HepG2 (cell line): ENCODE data around the gene TTBK2. TPM values are rescaled to one million over a fixed set of nuclear protein-coding genes. Genes with fewer than 3 reads are reported as not detected.

ENCODE experiments used
- ATAC-seq: fragments of 200-7000 bp; cut with Tn5 transposase; 3 replicates; pipeline ENCODE4 v1.9.1; 2020; ENCODE audit warnings: mild to moderate bottlenecking, moderate library complexity
- BruUV-seq: library from RNA; stranded (reverse); fragments of 400-500 nt; replicated peaks from 2 replicates; lab custom pipeline; 2021; lab: Mats Ljungman, UMichigan
- CTCF ChIA-PET: fragments of 300-600 bp; formaldehyde crosslinking; extraction: SDS; loops from one replicate; lab custom pipeline; 2021; ENCODE audit warnings: low total read pairs, inconsistent platforms, low intra/inter-chr PET ratio; lab: Yijun Ruan, JAX
- POLR2A ChIA-PET: fragments of 350-600 bp; sonication (Branson Sonifier 250); formaldehyde crosslinking; loops from one replicate; lab custom pipeline; 2020; ENCODE audit warnings: antibody characterized with exemption, inconsistent platforms; lab: Yijun Ruan, JAX
- DNase-seq: peaks from one replicate; pipeline ENCODE4 v3.0.0-alpha.2; 2015; ENCODE audit warnings: low spot score
- FAIRE-seq: peaks from 3 replicates; lab custom pipeline; 2011; peaks lifted over from hg19 to GRCh38; lab: Jason Lieb, UNC
- H2AFZ ChIP-seq: one replicate; pipeline ENCODE4 v1.6.1; 2011; ENCODE audit warnings: low read length, inconsistent platforms
- H3K27ac ChIP-seq: fragments of 300-600 bp; 3 replicates; pipeline ENCODE4 v1.8.0; 2011; ENCODE audit warnings: mixed run types, mild to moderate bottlenecking, mixed read lengths, low read length, inconsistent platforms; ENCODE audit not compliant: insufficient read depth; ENCODE audit errors: extremely low read length
- H3K27me3 ChIP-seq, 2 experiments: fragments of 200-600 bp in 1 of 2; 2 replicates in 1 of 2; 3 replicates in 1 of 2; pipeline versions ENCODE4 v1.6.0 to v1.8.0; 2011; ENCODE audit warnings: low read length in 2 of 2, mild to moderate bottlenecking in 2 of 2, moderate library complexity in 2 of 2, inconsistent platforms in 1 of 2; ENCODE audit not compliant: insufficient read depth in 2 of 2, control insufficient read depth in 1 of 2
- H3K36me3 ChIP-seq, 2 experiments: fragments of 200-600 bp in 1 of 2; replicated peaks in 1 of 2; 2 replicates in 1 of 2; 3 replicates in 1 of 2; pipeline versions ENCODE4 v1.5.1 to v1.8.0; 2011; ENCODE audit warnings: low read length in 2 of 2, inconsistent platforms in 1 of 2; ENCODE audit not compliant: insufficient read depth in 2 of 2, control insufficient read depth in 1 of 2
- H3K4me1 ChIP-seq: 2 replicates; pipeline ENCODE4 v1.5.1; 2012; ENCODE audit warnings: low read length, inconsistent platforms; ENCODE audit not compliant: insufficient read depth
- H3K4me2 ChIP-seq: 2 replicates; pipeline ENCODE4 v1.6.0; 2011; ENCODE audit warnings: low read depth, low read length, inconsistent platforms
- H3K4me3 ChIP-seq, 3 experiments: fragments of 200-600 bp in 1 of 3; sonication (generic), shearing (Covaris generic) in 1 of 3; replicated peaks in 1 of 3; 2 replicates each; pipeline ENCODE4 v1.5.1; 2011 to 2016; ENCODE audit warnings: low read length in 3 of 3, inconsistent platforms in 2 of 3, low read depth in 2 of 3, mild to moderate bottlenecking in 2 of 3, control low read depth in 1 of 3, mixed read lengths in 1 of 3; ENCODE audit not compliant: insufficient read depth in 1 of 3
- H3K79me2 ChIP-seq: one replicate; pipeline ENCODE4 v1.6.1; 2011; ENCODE audit warnings: low read length, inconsistent platforms; ENCODE audit not compliant: insufficient read depth
- H3K9ac ChIP-seq: 2 replicates; pipeline ENCODE4 v1.6.0; 2011; ENCODE audit warnings: mild to moderate bottlenecking, low read depth, low read length, inconsistent platforms; ENCODE audit not compliant: insufficient read depth
- H3K9me3 ChIP-seq: 2 replicates; pipeline ENCODE4 v1.5.1; 2012; ENCODE audit warnings: mild to moderate bottlenecking, low read length
- H4K20me1 ChIP-seq: 2 replicates; pipeline ENCODE4 v1.6.0; 2011; ENCODE audit warnings: inconsistent platforms, mild to moderate bottlenecking, low read length, moderate library complexity; ENCODE audit not compliant: insufficient read depth
- ARHGAP35 ChIP-seq: sonication (generic); formaldehyde crosslinking; IDR thresholded peaks from 2 replicates; pipeline ENCODE4 v1.9.0; 2022; ENCODE audit warnings: mild to moderate bottlenecking, inconsistent platforms, moderate library complexity, missing genetic modification reagents, borderline replicate concordance
- GATA4 ChIP-seq: sonication (generic); IDR thresholded peaks from 2 replicates; pipeline ENCODE4 v1.6.1; 2016; ENCODE audit warnings: antibody characterized with exemption, low read depth, borderline replicate concordance
- HDAC2 ChIP-seq: sonication (generic); formaldehyde crosslinking; IDR thresholded peaks from 2 replicates; pipeline ENCODE4 v1.4.0; 2020; ENCODE audit warnings: missing genetic modification reagents
- MNT ChIP-seq: fragments of 450-650 bp; IDR thresholded peaks from 2 replicates; pipeline ENCODE4 v1.6.1; 2016
- NFIB ChIP-seq: sonication (generic); formaldehyde crosslinking; IDR thresholded peaks from 2 replicates; pipeline ENCODE4 v1.9.0; 2021; ENCODE audit warnings: missing genetic modification reagents, mild to moderate bottlenecking, borderline replicate concordance
- YY1 ChIP-seq: IDR thresholded peaks from 2 replicates; pipeline ENCODE4 v1.6.1; 2011; ENCODE audit warnings: low read length, low read depth, moderate library complexity, mild to moderate bottlenecking; ENCODE audit not compliant: insufficient read depth, insufficient replicate concordance
- ZBTB7B ChIP-seq: sonication (generic); formaldehyde crosslinking; IDR thresholded peaks from 2 replicates; pipeline ENCODE4 v1.4.0; 2020; ENCODE audit warnings: missing genetic modification reagents
- ZNF20 ChIP-seq: sonication (generic); formaldehyde crosslinking; IDR thresholded peaks from 2 replicates; pipeline ENCODE4 v1.4.0; 2020; ENCODE audit warnings: mild to moderate bottlenecking, moderate library complexity, missing genetic modification reagents
- ZNF337 ChIP-seq: sonication (generic); formaldehyde crosslinking; IDR thresholded peaks from 2 replicates; pipeline ENCODE4 v1.5.1; 2020; ENCODE audit warnings: missing genetic modification reagents, low read depth, mild to moderate bottlenecking, borderline replicate concordance
- WGBS: methylation state at CpG from one replicate; pipeline ENCODE4 v1.1.6; 2017; ENCODE audit warnings: low lambda C conversion rate; 5-methylcytosine and 5-hydroxymethylcytosine counted together
- in situ Hi-C: cut with HindIII; loops from 2 replicates; pipeline ENCODE4 v1.10.0; 2017; ENCODE audit warnings: low pct_unique_long_range_greater_than_20kb; ENCODE audit not compliant: extremely low pct_ligation_motif_present
- intact Hi-C: fragments of 100-400 bp; cut with micrococcal nuclease; formaldehyde crosslinking; loops from one replicate; pipeline ENCODE4 v1.10.0; 2022; ENCODE audit not compliant: unreplicated experiment
- polyA plus RNA-seq, 8 experiments: library from polyadenylated mRNA; depleted of rRNA in 3 of 8; stranded (reverse) in 7 of 8; unstranded in 1 of 8; fragments of >200 nt; fragmentation: Illumina TruSeq in 4 of 8; extraction: Trizol in 4 of 8; gene quantifications; 2 replicates each; pipeline versions ENCODE4 v1.2.1 to v1.2.3, GENCODE V29; 2011 to 2016; ENCODE audit warnings: low read depth in 4 of 8, missing spikeins in 1 of 8, mixed read lengths in 1 of 8; ENCODE audit not compliant: insufficient read depth in 1 of 8
- total RNA-seq, 5 experiments: library from RNA; depleted of rRNA; stranded (reverse); fragments of >200 nt; fragmentation: Illumina TruSeq; extraction: Trizol; gene quantifications; 2 replicates each; pipeline ENCODE4 v1.2.3, GENCODE V29; 2016; ENCODE audit warnings: low read depth in 1 of 5
- TF ChIP-seq, protein P1 (sequence below): sonication (generic); formaldehyde crosslinking; IDR thresholded peaks from 2 replicates; pipeline ENCODE4 v1.4.0; 2020; ENCODE audit warnings: mild to moderate bottlenecking, missing genetic modification reagents
- TF ChIP-seq, protein P2 (sequence below): sonication (generic); formaldehyde crosslinking; IDR thresholded peaks from 2 replicates; pipeline ENCODE4 v1.4.0; 2020; ENCODE audit warnings: missing genetic modification reagents, mild to moderate bottlenecking, borderline replicate concordance

The TTBK2 gene
- total and polyA plus RNA-seq, 2 of the 13 experiments (the other 11 are each of a cell fraction or from before 2014, with no cell fraction given): 5.1 to 7.4 TPM

DNA sequence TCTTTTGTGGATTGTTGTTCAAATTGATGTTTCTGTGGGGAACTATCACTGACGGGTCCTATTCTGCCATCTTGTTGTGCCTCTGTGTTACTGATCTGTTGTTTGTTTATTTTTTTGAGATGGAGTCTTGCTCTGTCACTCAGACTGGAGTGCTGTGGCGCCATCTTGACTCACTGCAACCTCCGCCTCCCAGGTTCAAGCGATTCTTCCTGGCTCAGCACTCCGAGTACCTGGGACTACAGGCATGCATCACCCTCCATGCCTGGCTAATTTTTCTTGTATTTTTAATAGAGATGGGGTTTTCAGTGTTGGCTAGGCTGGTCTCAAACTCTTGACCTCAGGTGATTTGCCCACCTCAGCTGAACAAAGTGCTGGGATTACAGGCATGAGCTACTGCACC, 215.2 kb downstream of the TTBK2 start:
- no TSS peak for BruUV-seq
- Histone ChIP-seq H3K36me3 (0 out of 5 replicates have a peak, but pooled peaks cover 0 to 1% of the 10 kb centered on the region in 2 experiments), H3K9ac (no peak overlapping the region), H3K4me3 (no peak overlapping the region), H3K4me2 (no peak overlapping the region), H2AFZ (no peak overlapping the region), H3K79me2 (no peaks in the 10 kb centered on the region), H3K27ac (no peak overlapping the region), H4K20me1 (no peaks in the 10 kb centered on the region), H3K9me3 (no peaks in the 10 kb centered on the region), H3K4me1 (peaks cover 17% of the 10 kb centered on the region), H3K27me3 (no peaks in the 10 kb centered on the region)
- ChIA-PET CTCF (interaction anchor here (1.5 kb wide), 1 partner anchor 221 kb away, joined by 15 read pairs; no protein-coding TSS in a partner anchor), POLR2A (no interaction called here)
- intact Hi-C loops: no loop called here
- ATAC-seq (no peak), FAIRE-seq (no peak), DNase-seq (no peak)
- in situ Hi-C loops: loop anchor here (25.0 kb wide), 1 partner anchor 507 kb away; the partner anchor contains the start of gene EPB42
- 100% methylated on average over 5 of the region's 5 CpGs for WGBS
- TF ChIP-seq NFIB (CRISPR knock-in tag) (no peak), ZNF20 (no peak), MNT (no peak), YY1 (no peak), ZBTB7B (CRISPR knock-in tag) (no peak), ZNF337 (no peak), ARHGAP35 (CRISPR knock-in tag) (no peak), HDAC2 (CRISPR knock-in tag) (no peak), GATA4 (no peak)
- TF ChIP-seq, protein P1, sequence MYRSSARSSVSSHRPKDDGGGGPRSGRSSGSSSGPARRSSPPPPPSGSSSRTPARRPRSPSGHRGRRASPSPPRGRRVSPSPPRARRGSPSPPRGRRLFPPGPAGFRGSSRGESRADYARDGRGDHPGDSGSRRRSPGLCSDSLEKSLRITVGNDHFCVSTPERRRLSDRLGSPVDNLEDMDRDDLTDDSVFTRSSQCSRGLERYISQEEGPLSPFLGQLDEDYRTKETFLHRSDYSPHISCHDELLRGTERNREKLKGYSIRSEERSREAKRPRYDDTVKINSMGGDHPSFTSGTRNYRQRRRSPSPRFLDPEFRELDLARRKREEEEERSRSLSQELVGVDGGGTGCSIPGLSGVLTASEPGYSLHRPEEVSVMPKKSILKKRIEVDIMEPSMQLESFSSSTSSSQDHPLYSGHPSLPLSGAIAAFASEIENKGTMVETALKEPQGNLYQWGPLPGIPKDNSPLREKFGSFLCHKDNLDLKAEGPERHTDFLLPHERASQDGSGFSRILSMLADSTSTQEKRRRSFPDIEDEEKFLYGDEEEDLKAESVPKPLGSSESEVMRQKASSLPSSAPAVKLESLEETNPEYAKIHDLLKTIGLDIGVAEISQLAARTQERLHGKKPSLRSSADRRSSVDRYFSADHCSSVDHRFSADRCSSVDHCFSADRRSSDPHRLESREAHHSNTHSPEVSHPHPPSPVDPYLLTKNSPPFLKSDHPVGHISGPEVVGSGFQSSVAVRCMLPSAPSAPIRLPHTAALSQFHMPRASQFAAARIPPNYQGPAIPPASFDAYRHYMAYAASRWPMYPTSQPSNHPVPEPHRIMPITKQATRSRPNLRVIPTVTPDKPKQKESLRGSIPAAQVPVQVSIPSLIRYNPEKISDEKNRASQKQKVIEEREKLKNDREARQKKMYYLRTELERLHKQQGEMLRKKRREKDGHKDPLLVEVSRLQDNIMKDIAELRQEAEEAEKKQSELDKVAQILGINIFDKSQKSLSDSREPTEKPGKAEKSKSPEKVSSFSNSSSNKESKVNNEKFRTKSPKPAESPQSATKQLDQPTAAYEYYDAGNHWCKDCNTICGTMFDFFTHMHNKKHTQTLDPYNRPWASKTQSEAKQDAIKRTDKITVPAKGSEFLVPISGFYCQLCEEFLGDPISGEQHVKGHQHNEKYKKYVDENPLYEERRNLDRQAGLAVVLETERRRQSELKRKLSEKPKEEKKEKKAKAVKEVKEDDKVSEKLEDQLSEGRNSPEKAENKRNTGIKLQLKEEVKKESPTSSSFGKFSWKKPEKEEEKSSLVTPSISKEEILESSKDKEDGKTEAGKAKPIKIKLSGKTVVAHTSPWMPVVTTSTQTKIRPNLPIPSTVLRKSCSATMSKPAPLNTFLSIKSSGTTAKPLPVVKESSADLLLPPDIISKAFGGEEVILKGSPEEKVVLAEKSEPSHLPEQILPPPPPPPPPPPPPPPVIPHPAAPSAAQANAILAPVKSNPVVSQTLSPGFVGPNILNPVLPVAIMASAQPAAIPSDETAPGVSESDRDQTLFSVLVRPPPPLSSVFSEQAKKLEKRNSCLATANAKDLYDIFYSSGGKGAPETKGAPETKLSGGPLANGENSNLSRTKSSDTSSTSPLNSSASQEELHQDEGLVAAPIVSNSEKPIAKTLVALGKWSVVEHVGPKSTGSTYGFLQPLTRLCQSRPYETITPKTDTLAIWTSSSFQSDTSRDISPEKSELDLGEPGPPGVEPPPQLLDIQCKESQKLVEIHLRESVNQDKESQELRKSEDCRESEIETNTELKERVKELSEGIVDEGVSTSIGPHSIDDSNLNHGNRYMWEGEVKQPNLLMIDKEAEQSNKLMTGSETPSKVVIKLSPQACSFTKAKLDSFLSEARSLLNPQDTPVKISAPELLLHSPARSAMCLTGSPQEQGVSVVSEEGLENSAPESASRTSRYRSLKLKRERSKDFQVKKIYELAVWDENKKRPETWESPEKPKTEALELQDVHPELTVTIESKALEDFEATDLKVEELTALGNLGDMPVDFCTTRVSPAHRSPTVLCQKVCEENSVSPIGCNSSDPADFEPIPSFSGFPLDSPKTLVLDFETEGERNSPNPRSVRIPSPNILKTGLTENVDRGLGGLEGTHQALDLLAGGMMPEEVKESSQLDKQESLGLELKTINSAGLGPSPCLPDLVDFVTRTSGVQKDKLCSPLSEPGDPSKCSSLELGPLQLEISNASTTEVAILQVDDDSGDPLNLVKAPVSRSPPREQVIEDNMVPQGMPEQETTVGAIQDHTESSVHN (CRISPR knock-in tag): no peak
- TF ChIP-seq, protein P2, sequence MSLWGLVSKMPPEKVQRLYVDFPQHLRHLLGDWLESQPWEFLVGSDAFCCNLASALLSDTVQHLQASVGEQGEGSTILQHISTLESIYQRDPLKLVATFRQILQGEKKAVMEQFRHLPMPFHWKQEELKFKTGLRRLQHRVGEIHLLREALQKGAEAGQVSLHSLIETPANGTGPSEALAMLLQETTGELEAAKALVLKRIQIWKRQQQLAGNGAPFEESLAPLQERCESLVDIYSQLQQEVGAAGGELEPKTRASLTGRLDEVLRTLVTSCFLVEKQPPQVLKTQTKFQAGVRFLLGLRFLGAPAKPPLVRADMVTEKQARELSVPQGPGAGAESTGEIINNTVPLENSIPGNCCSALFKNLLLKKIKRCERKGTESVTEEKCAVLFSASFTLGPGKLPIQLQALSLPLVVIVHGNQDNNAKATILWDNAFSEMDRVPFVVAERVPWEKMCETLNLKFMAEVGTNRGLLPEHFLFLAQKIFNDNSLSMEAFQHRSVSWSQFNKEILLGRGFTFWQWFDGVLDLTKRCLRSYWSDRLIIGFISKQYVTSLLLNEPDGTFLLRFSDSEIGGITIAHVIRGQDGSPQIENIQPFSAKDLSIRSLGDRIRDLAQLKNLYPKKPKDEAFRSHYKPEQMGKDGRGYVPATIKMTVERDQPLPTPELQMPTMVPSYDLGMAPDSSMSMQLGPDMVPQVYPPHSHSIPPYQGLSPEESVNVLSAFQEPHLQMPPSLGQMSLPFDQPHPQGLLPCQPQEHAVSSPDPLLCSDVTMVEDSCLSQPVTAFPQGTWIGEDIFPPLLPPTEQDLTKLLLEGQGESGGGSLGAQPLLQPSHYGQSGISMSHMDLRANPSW (CRISPR knock-in tag): no peak
